K562 (cell line): Measurements from ENCODE around the gene LY6G6D. TPM values are rescaled to one million over a fixed set of nuclear protein-coding genes. Genes with fewer than 3 reads are reported as not detected.
A peak's percentile ranks its signal among the peaks of the same experiment; 100 is the strongest.

Experiments used
- ATF7 ChIP-seq: fragments of 450-650 bp; IDR thresholded peaks from 2 replicates; pipeline ENCODE4 v1.7.1; 2014; ENCODE audit warnings: mild to moderate bottlenecking, moderate library complexity
- CC2D1A ChIP-seq: fragments of 450-650 bp; IDR thresholded peaks from 2 replicates; pipeline ENCODE4 v1.6.1; 2017; ENCODE audit warnings: mild to moderate bottlenecking
- DNMT1 ChIP-seq: fragments of 450-650 bp; IDR thresholded peaks from 2 replicates; pipeline ENCODE4 v1.6.1; 2016; ENCODE audit warnings: antibody characterized with exemption, mild to moderate bottlenecking
- ETS1 ChIP-seq: conservative IDR thresholded peaks from 2 replicates; pipeline ENCODE4 v1.6.1; 2011; ENCODE audit warnings: low read depth, mild to moderate bottlenecking, low read length; ENCODE audit not compliant: control insufficient read depth
- HMG20B ChIP-seq: fragments of 250-450 bp; sonication (Bioruptor Pico); IDR thresholded peaks from 2 replicates; pipeline ENCODE4 v1.5.0; 2021; ENCODE audit warnings: mild to moderate bottlenecking
- KAT7 ChIP-seq: sonication (generic); formaldehyde crosslinking; IDR thresholded peaks from 2 replicates; pipeline ENCODE4 v1.8.0; 2022; ENCODE audit warnings: missing genetic modification reagents, mild to moderate bottlenecking, borderline replicate concordance
- KDM2B ChIP-seq: fragments of 250-450 bp; sonication (Bioruptor Pico); IDR thresholded peaks from 2 replicates; pipeline ENCODE4 v1.8.0; 2021; ENCODE audit warnings: mild to moderate bottlenecking, moderate library complexity
- NEUROD1 ChIP-seq: fragments of 150-350 bp; IDR thresholded peaks from 2 replicates; pipeline ENCODE4 v1.6.1; 2014; ENCODE audit warnings: borderline replicate concordance, low read length, low read depth; ENCODE audit not compliant: partially characterized antibody
- RBM17 ChIP-seq: fragments of 200-400 bp; formaldehyde crosslinking; IDR thresholded peaks from 2 replicates; pipeline ENCODE4 v1.6.1; 2017; ENCODE audit warnings: low read depth, mild to moderate bottlenecking, low read length, borderline replicate concordance
- STAT5A ChIP-seq: IDR thresholded peaks from 2 replicates; pipeline ENCODE4 v1.6.1; 2012; ENCODE audit warnings: low read length, inconsistent platforms, borderline replicate concordance
- ZBED1 ChIP-seq: IDR thresholded peaks from 2 replicates; pipeline ENCODE4 v1.6.1; 2014
- ZHX1 ChIP-seq: fragments of 150-350 bp; conservative IDR thresholded peaks from 2 replicates; pipeline ENCODE4 v1.6.1; 2014; ENCODE audit warnings: low read length
- ZNF384 ChIP-seq: IDR thresholded peaks from 2 replicates; pipeline ENCODE4 v1.6.1; 2012; ENCODE audit warnings: low read depth, low read length, improper control_type of control experiment
- ZNF589 ChIP-seq: fragments of 200-800 bp; sonication (Bioruptor generic); IDR thresholded peaks from 2 replicates; pipeline ENCODE4 v1.6.1; 2016; ENCODE audit warnings: low read depth, missing genetic modification characterization, missing compliant biosample characterization
- ZNF707 ChIP-seq: fragments of 250-450 bp; sonication (Bioruptor Pico); conservative IDR thresholded peaks from 2 replicates; pipeline ENCODE4 v1.8.0; 2022; ENCODE audit warnings: inconsistent platforms, mild to moderate bottlenecking, moderate library complexity
- polyA plus RNA-seq, 8 experiments: library from polyadenylated mRNA; depleted of rRNA in 4 of 8; stranded (reverse) in 5 of 8; unstranded in 3 of 8; fragments of >200 nt; fragmentation: Nextera tagmentation in 2 of 8; fragmentation: Illumina TruSeq in 1 of 8; extraction: Ambion mirVana in 2 of 8; extraction: Trizol in 1 of 8; gene quantifications; 2 replicates each; pipeline versions ENCODE4 v1.2.1 to v1.2.3, GENCODE V29; 2011 to 2014; ENCODE audit warnings: inconsistent platforms in 1 of 8, missing spikeins in 1 of 8
- total RNA-seq, 7 experiments: library from RNA; depleted of rRNA in 6 of 7; stranded (reverse); fragments of >200 nt in 6 of 7; fragmentation: Illumina TruSeq in 2 of 7; extraction: Trizol in 2 of 7; gene quantifications; 2 replicates each; pipeline versions ENCODE4 v1.2.1 to v1.2.3, GENCODE V29; 2011 to 2021; ENCODE audit warnings: low replicate concordance in 1 of 7
- TF ChIP-seq, protein P1 (sequence below): fragments of 250-450 bp; sonication (Bioruptor Pico); IDR thresholded peaks from 2 replicates; pipeline ENCODE4 v1.4.0; 2020
- TF ChIP-seq, protein P2 (sequence below), 2 experiments: fragments of 200-800 bp in 1 of 2; sonication (Bioruptor generic) in 1 of 2; sonication (generic) in 1 of 2; formaldehyde crosslinking in 1 of 2; IDR thresholded peaks in 1 of 2; conservative IDR thresholded peaks in 1 of 2; 2 replicates each; pipeline versions ENCODE4 v1.5.0 to v1.6.1; 2016 to 2020; ENCODE audit warnings: missing compliant biosample characterization in 1 of 2, missing genetic modification characterization in 1 of 2, missing genetic modification reagents in 1 of 2

The LY6G6D gene
- total and polyA plus RNA-seq, 9 of the 15 experiments (the other 6 are each of a cell fraction or from before 2014, with no cell fraction given): 0.30 to 0.38 TPM; not detected in 7

DNA sequence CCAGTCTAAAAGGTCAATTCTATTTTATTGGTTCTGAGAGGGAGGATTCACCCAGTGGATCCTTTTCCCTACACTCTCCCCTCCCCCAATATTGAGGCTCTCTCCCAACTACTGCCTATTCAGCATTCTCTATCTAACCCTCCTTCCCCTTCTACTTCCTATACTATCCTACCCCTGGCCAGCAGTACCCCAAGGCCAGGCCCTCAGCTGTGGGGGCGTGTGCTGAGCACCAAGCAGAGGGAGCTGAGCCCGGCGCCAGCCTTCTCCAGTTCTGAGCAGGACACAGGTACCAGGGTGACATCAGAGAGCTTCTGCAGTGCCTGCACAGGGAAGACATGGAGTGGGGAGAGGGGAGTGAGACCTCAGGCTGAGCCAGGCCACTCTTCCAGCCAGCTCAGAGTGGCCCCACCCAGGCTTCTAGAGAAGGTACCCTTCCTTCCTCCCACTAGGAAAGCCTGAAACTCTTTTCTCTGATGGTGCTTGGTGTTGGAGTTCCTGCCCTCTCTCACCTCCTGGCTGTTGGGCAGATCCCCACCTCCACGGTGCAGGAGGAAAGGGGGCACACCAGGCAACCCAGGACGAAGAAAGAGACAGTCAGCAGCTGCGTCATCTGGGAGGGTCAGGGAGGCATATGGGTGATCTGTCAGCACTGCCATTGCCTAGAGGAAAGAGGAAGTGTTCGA, 12.0 kb downstream of the LY6G6D start (continued):
- TF ChIP-seq ZHX1 (no peak), ETS1 (no peak), KDM2B (CRISPR knock-in tag) (no peak), ZNF384 (no peak), HMG20B (CRISPR knock-in tag) (no peak), ATF7 (peak; percentile 49; the same call in 1 of the 2 replicates), RBM17 (no peak), STAT5A (no peak), ZNF707 (CRISPR knock-in tag) (no peak), CC2D1A (peak; percentile 31; the same call in 1 of the 2 replicates), ZBED1 (peak; percentile 62; the same call in 1 of the 2 replicates), ZNF589 (no peak), NEUROD1 (no peak), DNMT1 (no peak), KAT7 (no peak)
- TF ChIP-seq, protein P1, sequence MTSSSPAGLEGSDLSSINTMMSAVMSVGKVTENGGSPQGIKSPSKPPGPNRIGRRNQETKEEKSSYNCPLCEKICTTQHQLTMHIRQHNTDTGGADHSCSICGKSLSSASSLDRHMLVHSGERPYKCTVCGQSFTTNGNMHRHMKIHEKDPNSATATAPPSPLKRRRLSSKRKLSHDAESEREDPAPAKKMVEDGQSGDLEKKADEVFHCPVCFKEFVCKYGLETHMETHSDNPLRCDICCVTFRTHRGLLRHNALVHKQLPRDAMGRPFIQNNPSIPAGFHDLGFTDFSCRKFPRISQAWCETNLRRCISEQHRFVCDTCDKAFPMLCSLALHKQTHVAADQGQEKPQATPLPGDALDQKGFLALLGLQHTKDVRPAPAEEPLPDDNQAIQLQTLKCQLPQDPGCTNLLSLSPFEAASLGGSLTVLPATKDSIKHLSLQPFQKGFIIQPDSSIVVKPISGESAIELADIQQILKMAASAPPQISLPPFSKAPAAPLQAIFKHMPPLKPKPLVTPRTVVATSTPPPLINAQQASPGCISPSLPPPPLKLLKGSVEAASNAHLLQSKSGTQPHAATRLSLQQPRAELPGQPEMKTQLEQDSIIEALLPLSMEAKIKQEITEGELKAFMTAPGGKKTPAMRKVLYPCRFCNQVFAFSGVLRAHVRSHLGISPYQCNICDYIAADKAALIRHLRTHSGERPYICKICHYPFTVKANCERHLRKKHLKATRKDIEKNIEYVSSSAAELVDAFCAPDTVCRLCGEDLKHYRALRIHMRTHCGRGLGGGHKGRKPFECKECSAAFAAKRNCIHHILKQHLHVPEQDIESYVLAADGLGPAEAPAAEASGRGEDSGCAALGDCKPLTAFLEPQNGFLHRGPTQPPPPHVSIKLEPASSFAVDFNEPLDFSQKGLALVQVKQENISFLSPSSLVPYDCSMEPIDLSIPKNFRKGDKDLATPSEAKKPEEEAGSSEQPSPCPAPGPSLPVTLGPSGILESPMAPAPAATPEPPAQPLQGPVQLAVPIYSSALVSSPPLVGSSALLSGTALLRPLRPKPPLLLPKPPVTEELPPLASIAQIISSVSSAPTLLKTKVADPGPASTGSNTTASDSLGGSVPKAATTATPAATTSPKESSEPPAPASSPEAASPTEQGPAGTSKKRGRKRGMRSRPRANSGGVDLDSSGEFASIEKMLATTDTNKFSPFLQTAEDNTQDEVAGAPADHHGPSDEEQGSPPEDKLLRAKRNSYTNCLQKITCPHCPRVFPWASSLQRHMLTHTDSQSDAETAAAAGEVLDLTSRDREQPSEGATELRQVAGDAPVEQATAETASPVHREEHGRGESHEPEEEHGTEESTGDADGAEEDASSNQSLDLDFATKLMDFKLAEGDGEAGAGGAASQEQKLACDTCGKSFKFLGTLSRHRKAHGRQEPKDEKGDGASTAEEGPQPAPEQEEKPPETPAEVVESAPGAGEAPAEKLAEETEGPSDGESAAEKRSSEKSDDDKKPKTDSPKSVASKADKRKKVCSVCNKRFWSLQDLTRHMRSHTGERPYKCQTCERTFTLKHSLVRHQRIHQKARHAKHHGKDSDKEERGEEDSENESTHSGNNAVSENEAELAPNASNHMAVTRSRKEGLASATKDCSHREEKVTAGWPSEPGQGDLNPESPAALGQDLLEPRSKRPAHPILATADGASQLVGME (CRISPR knock-in tag): no peak; the same call in 1 of the 2 replicates
- TF ChIP-seq, protein P2, sequence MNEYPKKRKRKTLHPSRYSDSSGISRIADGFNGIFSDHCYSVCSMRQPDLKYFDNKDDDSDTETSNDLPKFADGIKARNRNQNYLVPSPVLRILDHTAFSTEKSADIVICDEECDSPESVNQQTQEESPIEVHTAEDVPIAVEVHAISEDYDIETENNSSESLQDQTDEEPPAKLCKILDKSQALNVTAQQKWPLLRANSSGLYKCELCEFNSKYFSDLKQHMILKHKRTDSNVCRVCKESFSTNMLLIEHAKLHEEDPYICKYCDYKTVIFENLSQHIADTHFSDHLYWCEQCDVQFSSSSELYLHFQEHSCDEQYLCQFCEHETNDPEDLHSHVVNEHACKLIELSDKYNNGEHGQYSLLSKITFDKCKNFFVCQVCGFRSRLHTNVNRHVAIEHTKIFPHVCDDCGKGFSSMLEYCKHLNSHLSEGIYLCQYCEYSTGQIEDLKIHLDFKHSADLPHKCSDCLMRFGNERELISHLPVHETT (CRISPR knock-in tag; conservative IDR thresholded peaks at IDR 0.05 in 1 of 2, IDR thresholded peaks at IDR 0.05 in 1 of 2): no peak
